GM23248 (cell line): ENCODE data around the gene DIAPH1.

Source experiments
- EZH2 ChIP-seq: fragments of 200-600 bp; sonication (generic); IDR thresholded peaks from 2 replicates; pipeline ENCODE4 v1.6.1; 2018; ENCODE audit warnings: antibody characterized with exemption, mild to moderate bottlenecking; ENCODE audit not compliant: insufficient read depth, poor library complexity, severe bottlenecking
- EZH2phosphoT487 ChIP-seq: fragments of 200-600 bp; sonication (generic); IDR thresholded peaks from 2 replicates; pipeline ENCODE4 v1.6.1; 2018; ENCODE audit warnings: antibody characterized with exemption, moderate library complexity, mild to moderate bottlenecking, low read depth; ENCODE audit not compliant: insufficient read depth

DNA sequence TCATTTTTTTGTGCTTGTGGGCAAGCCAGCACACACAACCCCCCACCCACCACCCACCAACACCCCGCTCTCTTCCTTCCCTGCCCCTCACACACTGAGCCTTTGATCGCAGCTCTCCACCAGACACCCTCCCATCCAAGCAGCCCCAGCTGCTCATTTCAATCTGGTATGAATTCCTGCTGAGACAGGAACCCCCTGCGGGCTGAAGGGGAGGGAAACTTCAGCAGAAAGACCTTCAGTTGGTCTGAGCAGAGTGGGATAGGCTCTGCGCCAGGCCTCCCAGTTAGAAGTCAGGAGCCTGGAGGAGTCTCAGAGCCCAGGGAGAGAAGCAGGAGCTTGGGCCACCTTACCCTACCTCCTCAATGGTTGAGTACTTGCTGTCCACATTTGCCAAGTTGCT is 122.8 kb downstream of the DIAPH1 start:
- TF ChIP-seq EZH2 (no peak), EZH2phosphoT487 (no peak)
